CD4-positive, CD25-positive, alpha-beta regulatory T cell (primary cell): ENCODE data around the gene PLEKHH1. TPM values are rescaled to one million over a fixed set of nuclear protein-coding genes. Genes with fewer than 3 reads are reported as not detected.

ENCODE experiments used
- ATAC-seq, 2 donors: fragments of 150-1000 bp; cut with Tn5 transposase; one replicate each; pipeline ENCODE4 v1.10.0; 2021; ENCODE audit warnings: low read depth in 2 of 2, moderate number of reproducible peaks in 2 of 2, moderate library complexity in 1 of 2
- DNase-seq, 3 donors: peaks; one replicate each; pipeline versions ENCODE4 v3.0.0 to v3.0.0-alpha.2; 2012 to 2022; ENCODE audit warnings: mixed read lengths in 1 of 3
- H3K27ac ChIP-seq: one replicate; pipeline ENCODE4 v1.7.0; 2013; ENCODE audit warnings: mild to moderate bottlenecking, low read length; ENCODE audit not compliant: insufficient read depth, poor library complexity, severe bottlenecking
- H3K27me3 ChIP-seq: one replicate; pipeline ENCODE4 v1.7.0; 2013; ENCODE audit warnings: low read length; ENCODE audit not compliant: control insufficient read depth, insufficient read depth
- H3K36me3 ChIP-seq: one replicate; pipeline ENCODE4 v1.7.0; 2013; ENCODE audit warnings: mild to moderate bottlenecking, low read length, moderate library complexity; ENCODE audit not compliant: control insufficient read depth, insufficient read depth
- H3K4me1 ChIP-seq: 2 replicates; pipeline ENCODE4 v1.7.0; 2013; ENCODE audit warnings: mild to moderate bottlenecking, low read length; ENCODE audit not compliant: insufficient read depth, control insufficient read depth, poor library complexity, severe bottlenecking
- H3K4me3 ChIP-seq: one replicate; pipeline ENCODE4 v1.7.0; 2013; ENCODE audit warnings: low read depth, mild to moderate bottlenecking, low read length, moderate library complexity
- H3K9me3 ChIP-seq, 2 experiments: 1 replicate in 1 of 2; 2 replicates in 1 of 2; pipeline ENCODE4 v1.7.0; 2013; ENCODE audit warnings: low read length in 2 of 2, mild to moderate bottlenecking in 1 of 2, moderate library complexity in 1 of 2; ENCODE audit not compliant: control insufficient read depth in 2 of 2
- H3K27ac Mint-ChIP-seq, 3 donors: one replicate each; pipeline ENCODE4 v1.8.0; 2020 to 2022; ENCODE audit warnings: mild to moderate bottlenecking in 3 of 3, mixed read lengths in 3 of 3, moderate library complexity in 2 of 3
- H3K27me3 Mint-ChIP-seq: one replicate; pipeline ENCODE4 v1.8.0; 2022; ENCODE audit warnings: mild to moderate bottlenecking, mixed read lengths
- H3K36me3 Mint-ChIP-seq: one replicate; pipeline ENCODE4 v1.8.0; 2020; ENCODE audit warnings: mixed read lengths
- H3K4me1 Mint-ChIP-seq, 4 donors: one replicate each; pipeline ENCODE4 v1.8.0; 2020 to 2022; ENCODE audit warnings: mixed read lengths in 4 of 4, mild to moderate bottlenecking in 1 of 4
- H3K4me3 Mint-ChIP-seq, 4 donors: one replicate each; pipeline ENCODE4 v1.8.0; 2020 to 2022; ENCODE audit warnings: mild to moderate bottlenecking in 4 of 4, mixed read lengths in 4 of 4, moderate library complexity in 3 of 4
- H3K9me3 Mint-ChIP-seq, 7 donors: one replicate each; pipeline ENCODE4 v1.8.0; 2020 to 2022; ENCODE audit warnings: mixed read lengths in 7 of 7, mild to moderate bottlenecking in 3 of 7, moderate library complexity in 2 of 7
- polyA plus RNA-seq, 4 donors: library from polyadenylated mRNA; unstranded; fragments of 300-500 nt; fragmentation: Illumina TruSeq; gene quantifications; one replicate each; pipeline ENCODE4 v1.2.3, GENCODE V29; 2021
- total RNA-seq: library from RNA; stranded (reverse); gene quantifications from one replicate; pipeline ENCODE4 v1.2.3, GENCODE V29; 2022

The PLEKHH1 gene
- total and polyA plus RNA-seq, 5 donors from 2014 or later: 0.05 to 0.24 (median 0.15) TPM; not detected in 2

DNA sequence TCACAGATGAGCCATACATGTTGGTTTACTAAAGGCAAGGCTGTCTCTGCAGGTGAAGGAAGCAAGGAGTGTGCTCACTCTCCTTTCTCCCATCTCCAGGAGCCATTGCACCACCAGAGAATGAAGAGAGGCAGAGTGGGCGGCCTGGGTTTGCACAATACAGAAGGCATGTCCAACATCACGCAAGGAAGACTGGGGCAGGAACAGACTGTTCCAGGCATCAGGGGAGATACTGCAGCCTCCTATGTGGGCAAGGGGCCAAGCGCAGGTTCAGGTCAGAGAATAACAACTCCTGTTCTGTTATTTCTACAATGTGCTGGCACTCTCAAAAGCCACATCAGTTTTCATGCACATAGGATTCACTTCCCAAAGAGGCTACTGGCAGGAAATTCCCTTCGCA is 42.9 kb upstream of the PLEKHH1 start:
- peaks cover 32% of the 10 kb centered on the region for H3K36me3 Mint-ChIP-seq
- ATAC-seq: no peak
- Histone ChIP-seq H3K4me3 (no peak overlapping the region), H3K27me3 (no peaks in the 10 kb centered on the region), H3K4me1 (peaks cover 31% of the 10 kb centered on the region), H3K27ac (no peak overlapping the region), H3K36me3 (peaks cover 13% of the 10 kb centered on the region), H3K9me3 (peaks cover 14 to 17% of the 10 kb centered on the region in 2 experiments)
- no peaks in the 10 kb centered on the region for H3K27me3 Mint-ChIP-seq
- H3K27ac Mint-ChIP-seq: peak overlapping the region in 2 of 3 donors; percentile 68 to 75
- H3K4me1 Mint-ChIP-seq: peaks cover 0 to 60% (median 29%) of the 10 kb centered on the region in 4 donors
- H3K4me3 Mint-ChIP-seq: no peak overlapping the region
- no peak for DNase-seq
- H3K9me3 Mint-ChIP-seq: peaks cover 0 to 12% (median 4%) of the 10 kb centered on the region in 7 donors

DNA sequence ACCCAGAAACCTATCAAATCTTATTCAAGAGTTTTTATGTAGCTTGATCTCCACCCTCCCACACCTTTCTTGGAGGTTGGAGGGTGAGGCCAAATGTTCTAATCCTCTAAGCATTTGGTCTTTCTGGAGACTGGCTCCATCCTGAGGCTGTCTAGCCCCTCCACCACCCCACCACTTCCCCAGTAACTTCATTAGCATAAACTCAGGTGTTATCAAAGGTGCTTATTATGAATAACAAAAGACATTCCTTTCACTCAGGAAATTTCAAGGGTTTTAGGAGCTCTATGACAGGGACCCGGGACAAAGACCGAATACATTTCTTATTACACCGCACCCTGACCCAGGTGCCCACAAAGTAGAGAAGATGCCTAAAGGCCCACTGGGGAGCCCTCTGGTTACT is 41.8 kb upstream of the PLEKHH1 start:
- Mint-ChIP-seq H3K27me3 (no peaks in the 10 kb centered on the region), H3K36me3 (peaks cover 23% of the 10 kb centered on the region), H3K4me1 (peaks cover 0 to 50% (median 27%) of the 10 kb centered on the region in 4 donors), H3K4me3 (peak overlapping the region in 1 of 4 donors; percentile 33), H3K9me3 (peaks cover 0 to 12% (median 4%) of the 10 kb centered on the region in 7 donors), H3K27ac (peak overlapping the region in 2 of 3 donors; percentile 15 to 75)
- ATAC-seq (no peak), DNase-seq (no peak)
- no peak overlapping the region for H3K4me3 ChIP-seq
- H3K4me1 ChIP-seq: peaks cover 26% of the 10 kb centered on the region
- no peaks in the 10 kb centered on the region for H3K27me3 ChIP-seq
- no peak overlapping the region for H3K27ac ChIP-seq
- peaks cover 14 to 17% of the 10 kb centered on the region in 2 experiments for H3K9me3 ChIP-seq
- H3K36me3 ChIP-seq: peaks cover 5% of the 10 kb centered on the region

DNA sequence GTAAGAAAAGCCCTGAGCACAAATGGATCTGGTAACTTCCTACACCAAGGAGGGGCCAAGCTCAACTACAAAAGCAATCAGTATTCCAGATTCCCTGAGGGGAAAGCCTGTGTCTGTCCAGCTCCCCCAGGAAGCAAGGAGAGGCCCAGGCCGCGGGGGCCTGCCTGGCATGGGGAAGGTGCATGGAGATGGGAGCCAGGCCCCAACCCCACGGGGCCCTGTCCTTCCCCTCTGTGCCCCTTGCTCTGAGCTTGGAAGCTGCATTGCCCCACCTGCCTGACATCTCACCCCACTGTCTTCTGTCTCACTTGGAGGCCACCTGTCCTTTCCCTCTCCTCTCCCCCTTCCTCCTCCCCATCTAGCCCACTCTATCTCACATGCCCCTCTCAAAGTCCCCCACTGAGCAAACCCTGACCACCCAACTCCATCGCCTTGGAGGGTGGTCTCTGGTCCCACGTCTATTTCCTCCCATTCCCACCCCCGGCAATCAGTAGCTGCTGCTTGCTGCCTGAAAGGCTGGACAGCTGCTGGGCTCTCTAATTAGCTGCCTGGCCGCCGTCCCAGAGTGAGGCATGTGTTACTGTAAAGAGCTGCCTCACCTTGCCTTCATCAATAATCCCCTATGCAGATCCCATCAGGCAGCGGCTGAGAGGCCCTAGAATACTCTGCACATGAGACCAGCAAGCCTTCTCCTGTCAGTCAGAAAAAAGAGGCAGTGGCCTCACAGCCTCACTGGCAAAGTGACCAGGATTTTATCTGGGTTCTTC is 41.2 kb upstream of the PLEKHH1 start:
- peak overlapping the region in 2 of 4 donors; percentile 37 to 75 for H3K4me3 Mint-ChIP-seq
- ATAC-seq: no peak

DNA sequence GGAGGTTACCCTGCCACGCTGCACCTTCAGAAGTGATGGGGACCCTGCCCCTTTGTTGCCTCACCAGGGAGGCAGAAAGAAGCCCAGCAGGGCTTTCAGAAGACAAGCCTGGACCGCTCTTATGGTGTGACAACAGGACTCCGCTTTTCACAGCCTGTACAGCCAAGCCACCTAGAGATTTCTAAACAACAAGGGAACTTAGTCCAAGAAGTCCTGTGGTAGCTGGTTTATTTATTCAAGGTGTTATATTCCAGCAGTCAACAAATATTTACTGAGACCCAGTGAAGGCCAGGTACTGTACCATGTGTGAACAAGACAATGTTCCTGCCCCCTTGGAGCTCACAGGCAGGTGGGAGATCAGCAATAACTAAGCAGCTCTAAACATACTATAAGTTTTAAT is 40.6 kb upstream of the PLEKHH1 start:
- Histone ChIP-seq H3K4me1 (peaks cover 19% of the 10 kb centered on the region), H3K27ac (no peak overlapping the region), H3K9me3 (peaks cover 14 to 17% of the 10 kb centered on the region in 2 experiments), H3K4me3 (no peak overlapping the region), H3K36me3 (no peaks in the 10 kb centered on the region), H3K27me3 (no peaks in the 10 kb centered on the region)
- Mint-ChIP-seq H3K9me3 (peaks cover 0 to 12% (median 4%) of the 10 kb centered on the region in 7 donors), H3K27ac (peak overlapping the region in 2 of 3 donors; percentile 5 to 62), H3K36me3 (peaks cover 17% of the 10 kb centered on the region), H3K27me3 (no peaks in the 10 kb centered on the region), H3K4me3 (peak overlapping the region in 1 of 4 donors; percentile 37), H3K4me1 (peaks cover 0 to 39% (median 17%) of the 10 kb centered on the region in 4 donors)
- DNase-seq (no peak), ATAC-seq (no peak)

More for the DNA sequence above, 41.2 kb upstream of the PLEKHH1 start:
- peaks cover 18% of the 10 kb centered on the region for H3K36me3 Mint-ChIP-seq
- Histone ChIP-seq H3K4me3 (no peak overlapping the region), H3K27ac (no peak overlapping the region), H3K36me3 (no peaks in the 10 kb centered on the region), H3K9me3 (peaks cover 14 to 17% of the 10 kb centered on the region in 2 experiments), H3K4me1 (peaks cover 25% of the 10 kb centered on the region), H3K27me3 (no peaks in the 10 kb centered on the region)
- H3K9me3 Mint-ChIP-seq: peaks cover 0 to 12% (median 4%) of the 10 kb centered on the region in 7 donors
- peak overlapping the region in 1 of 3 donors; percentile 5 for H3K27ac Mint-ChIP-seq
- no peak for DNase-seq
- peaks cover 0 to 45% (median 23%) of the 10 kb centered on the region in 4 donors for H3K4me1 Mint-ChIP-seq
- no peaks in the 10 kb centered on the region for H3K27me3 Mint-ChIP-seq

DNA sequence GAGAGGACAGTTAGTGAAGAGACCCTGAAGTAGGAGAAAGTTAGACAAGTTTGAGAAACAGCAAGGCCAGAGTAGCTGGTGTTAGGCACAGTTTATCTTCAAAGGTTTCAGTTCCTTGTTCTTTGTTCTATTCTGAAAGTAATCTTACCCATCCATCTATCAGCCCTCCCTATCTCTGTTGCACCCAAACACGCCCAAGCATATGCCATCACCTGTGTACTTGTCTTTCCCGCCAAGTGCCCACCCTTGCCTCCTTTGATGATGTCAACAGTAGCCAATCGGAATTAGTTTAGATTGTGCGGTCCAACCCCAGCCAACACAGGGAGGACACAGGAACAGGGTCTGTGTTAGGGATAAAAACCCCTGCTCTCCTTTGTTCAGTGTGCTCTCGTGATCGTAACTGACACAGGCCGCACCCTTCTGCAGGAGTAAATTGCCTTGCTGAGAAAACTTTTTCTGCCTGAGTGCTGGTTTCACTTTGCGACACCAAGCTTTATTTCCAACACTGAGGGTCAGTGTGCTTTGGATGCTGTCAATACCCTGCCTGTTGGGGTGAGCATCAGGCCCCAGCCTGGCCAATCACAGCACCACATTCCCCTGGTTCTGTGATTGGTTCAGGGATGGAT is 39.9 kb upstream of the PLEKHH1 start:
- Histone ChIP-seq H3K27ac (no peak overlapping the region), H3K36me3 (no peaks in the 10 kb centered on the region), H3K4me3 (no peak overlapping the region), H3K9me3 (peaks cover 14 to 17% of the 10 kb centered on the region in 2 experiments), H3K4me1 (peaks cover 12% of the 10 kb centered on the region), H3K27me3 (no peaks in the 10 kb centered on the region)
- H3K4me3 Mint-ChIP-seq: peak overlapping the region in 1 of 4 donors; percentile 37
- peaks cover under 1% of the 10 kb centered on the region for H3K27me3 Mint-ChIP-seq
- H3K9me3 Mint-ChIP-seq: peaks cover 0 to 12% (median 4%) of the 10 kb centered on the region in 7 donors
- H3K4me1 Mint-ChIP-seq: peaks cover 0 to 34% (median 14%) of the 10 kb centered on the region in 4 donors
- peaks cover 12% of the 10 kb centered on the region for H3K36me3 Mint-ChIP-seq
- peak overlapping the region in 1 of 3 donors; percentile 62 for H3K27ac Mint-ChIP-seq
- DNase-seq (no peak), ATAC-seq (no peak)

DNA sequence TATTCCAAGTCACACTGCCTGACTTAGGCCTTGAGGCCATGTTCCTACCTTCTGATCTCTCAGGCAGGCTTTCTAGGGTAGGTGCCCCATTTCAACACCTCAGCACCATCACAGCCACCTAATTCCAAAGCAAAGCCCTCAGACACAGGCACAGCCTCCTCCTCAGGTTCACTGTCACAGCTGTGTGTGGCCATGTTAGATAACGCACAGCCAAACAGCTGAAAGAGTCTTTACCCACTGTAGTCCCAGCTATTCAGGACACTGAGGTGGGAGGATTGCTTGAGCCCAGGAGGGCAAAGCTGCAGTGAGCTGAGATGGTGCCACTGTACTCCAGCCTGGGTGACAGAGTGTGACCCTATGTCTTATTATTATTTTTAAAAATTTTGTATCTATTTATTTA is 37.3 kb upstream of the PLEKHH1 start:
- no peaks in the 10 kb centered on the region for H3K4me1 ChIP-seq
- H3K9me3 Mint-ChIP-seq: peaks cover 0 to 12% (median 4%) of the 10 kb centered on the region in 7 donors
- no peak overlapping the region for H3K27ac ChIP-seq
- H3K27me3 ChIP-seq: no peaks in the 10 kb centered on the region
- ATAC-seq: no peak
- H3K9me3 ChIP-seq: peaks cover 14 to 17% of the 10 kb centered on the region in 2 experiments
- H3K36me3 ChIP-seq: no peaks in the 10 kb centered on the region
- H3K4me1 Mint-ChIP-seq: peaks cover 0 to 9% (median 4%) of the 10 kb centered on the region in 4 donors
- no peak overlapping the region for H3K4me3 ChIP-seq
- peak overlapping the region in 1 of 3 donors; percentile 79 for H3K27ac Mint-ChIP-seq
- DNase-seq: no peak
- peaks cover 8% of the 10 kb centered on the region for H3K27me3 Mint-ChIP-seq
- peaks cover 11% of the 10 kb centered on the region for H3K36me3 Mint-ChIP-seq
- H3K4me3 Mint-ChIP-seq: no peak overlapping the region

DNA sequence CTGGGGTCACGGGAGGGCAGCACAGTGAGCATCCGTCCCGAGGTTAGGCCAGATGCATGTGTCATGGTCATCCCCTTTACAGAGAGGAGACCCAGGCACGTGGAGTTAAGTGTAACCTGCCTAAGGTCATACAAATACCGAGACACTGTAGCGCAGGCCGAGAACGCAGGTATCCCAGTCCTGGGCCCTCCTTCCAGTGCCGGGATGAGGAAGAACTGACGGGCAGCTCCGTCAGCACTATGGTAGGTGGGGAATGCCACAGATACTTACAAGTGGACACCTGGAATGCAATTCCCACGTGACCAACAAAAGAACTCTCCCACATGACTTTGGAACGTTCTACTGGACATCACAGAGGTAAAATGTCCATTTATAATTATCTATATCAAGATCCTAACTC is 35.9 kb upstream of the PLEKHH1 start:
- ATAC-seq: no peak
- H3K4me1 ChIP-seq: no peaks in the 10 kb centered on the region
- peaks cover 14 to 17% of the 10 kb centered on the region in 2 experiments for H3K9me3 ChIP-seq
- H3K4me3 ChIP-seq: no peak overlapping the region
- Mint-ChIP-seq H3K4me1 (peaks cover 0 to 4% (median 2%) of the 10 kb centered on the region in 4 donors), H3K4me3 (no peak overlapping the region), H3K27me3 (peaks cover 8% of the 10 kb centered on the region), H3K36me3 (peaks cover 11% of the 10 kb centered on the region), H3K27ac (no peak overlapping the region), H3K9me3 (peaks cover 0 to 12% (median 4%) of the 10 kb centered on the region in 7 donors)
- H3K36me3 ChIP-seq: no peaks in the 10 kb centered on the region
- H3K27me3 ChIP-seq: no peaks in the 10 kb centered on the region
- no peak for DNase-seq
- no peak overlapping the region for H3K27ac ChIP-seq
